ENCODE measurements around the gene RBM28.

Gene RBM28

DNA sequence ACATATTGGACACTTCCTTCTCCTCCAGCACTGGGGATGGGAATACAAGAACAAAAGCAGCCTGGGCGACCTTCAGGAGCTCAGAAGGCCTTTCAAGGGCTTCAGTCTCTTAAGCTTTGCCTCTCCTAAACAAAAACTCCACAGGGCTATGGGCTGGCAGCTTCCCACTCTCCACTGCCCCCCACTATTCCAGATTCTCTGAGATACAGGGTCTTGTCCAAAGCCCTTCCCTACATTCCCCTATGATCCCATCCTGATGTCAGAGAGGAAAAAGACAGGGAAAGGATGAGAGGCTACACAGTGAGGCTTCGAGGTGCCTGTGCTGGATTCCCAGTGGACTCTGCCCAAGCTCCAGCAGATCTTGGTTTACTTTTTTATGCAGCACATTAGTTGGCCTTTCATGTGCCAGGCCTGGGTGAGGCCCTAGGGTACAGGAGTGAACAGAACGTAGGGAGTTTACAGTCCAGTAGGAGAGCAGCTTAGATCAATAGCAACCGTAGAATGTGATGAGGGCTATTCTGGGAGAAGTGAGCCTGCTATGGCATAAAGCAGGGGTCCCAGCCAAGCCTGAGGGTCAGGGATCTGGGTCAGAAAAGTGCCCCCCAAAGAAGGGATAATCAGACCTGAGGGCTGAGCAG lies 69.3 kb downstream of the RBM28 start:
- in situ Hi-C loops (cut with HindIII; ENCODE audit: low sequenced_read_pairs) = no loop called here
- DNase-seq (ENCODE audit: low read depth, low spot score) = no peak
- TF ChIP-seq, protein P1, sequence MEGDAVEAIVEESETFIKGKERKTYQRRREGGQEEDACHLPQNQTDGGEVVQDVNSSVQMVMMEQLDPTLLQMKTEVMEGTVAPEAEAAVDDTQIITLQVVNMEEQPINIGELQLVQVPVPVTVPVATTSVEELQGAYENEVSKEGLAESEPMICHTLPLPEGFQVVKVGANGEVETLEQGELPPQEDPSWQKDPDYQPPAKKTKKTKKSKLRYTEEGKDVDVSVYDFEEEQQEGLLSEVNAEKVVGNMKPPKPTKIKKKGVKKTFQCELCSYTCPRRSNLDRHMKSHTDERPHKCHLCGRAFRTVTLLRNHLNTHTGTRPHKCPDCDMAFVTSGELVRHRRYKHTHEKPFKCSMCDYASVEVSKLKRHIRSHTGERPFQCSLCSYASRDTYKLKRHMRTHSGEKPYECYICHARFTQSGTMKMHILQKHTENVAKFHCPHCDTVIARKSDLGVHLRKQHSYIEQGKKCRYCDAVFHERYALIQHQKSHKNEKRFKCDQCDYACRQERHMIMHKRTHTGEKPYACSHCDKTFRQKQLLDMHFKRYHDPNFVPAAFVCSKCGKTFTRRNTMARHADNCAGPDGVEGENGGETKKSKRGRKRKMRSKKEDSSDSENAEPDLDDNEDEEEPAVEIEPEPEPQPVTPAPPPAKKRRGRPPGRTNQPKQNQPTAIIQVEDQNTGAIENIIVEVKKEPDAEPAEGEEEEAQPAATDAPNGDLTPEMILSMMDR (IDR thresholded peaks at IDR 0.05; ENCODE audit: low read depth, low read length) = no peak
- no peak overlapping the region for H3K4me3 ChIP-seq (ENCODE audit: low read depth, low read length)

DNA sequence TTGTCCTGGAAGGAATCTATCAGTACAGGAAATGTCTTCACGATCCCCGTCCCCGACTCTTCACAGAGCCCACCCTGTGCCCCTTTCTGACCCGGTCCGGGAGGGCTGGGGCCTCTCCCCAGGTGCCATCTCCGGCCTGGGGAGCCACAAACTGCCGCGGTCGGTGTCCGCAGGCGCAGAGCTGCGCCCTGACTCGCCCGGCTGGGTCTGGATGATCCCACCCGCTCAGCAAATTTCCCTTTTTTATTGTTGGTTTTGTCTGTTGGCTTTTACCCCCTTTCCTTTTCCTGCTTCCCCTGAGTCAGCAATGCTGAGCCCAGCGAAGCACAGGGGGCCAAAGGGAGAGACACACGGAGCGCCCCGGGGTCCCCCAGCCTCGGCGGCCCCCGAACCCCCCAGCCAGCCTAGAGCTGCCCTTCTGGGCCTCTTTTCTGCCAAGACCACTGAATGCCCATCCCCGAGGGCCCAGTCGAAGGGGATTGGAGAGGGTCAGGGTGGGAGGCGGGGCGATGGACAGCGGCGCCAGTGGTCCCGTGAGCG lies 71.7 kb downstream of the RBM28 start:
- peak overlapping the region; percentile 25 for H3K4me3 ChIP-seq (ENCODE audit: low read depth, low read length)
- in situ Hi-C loops (cut with HindIII; ENCODE audit: low sequenced_read_pairs) = no loop called here

DNA sequence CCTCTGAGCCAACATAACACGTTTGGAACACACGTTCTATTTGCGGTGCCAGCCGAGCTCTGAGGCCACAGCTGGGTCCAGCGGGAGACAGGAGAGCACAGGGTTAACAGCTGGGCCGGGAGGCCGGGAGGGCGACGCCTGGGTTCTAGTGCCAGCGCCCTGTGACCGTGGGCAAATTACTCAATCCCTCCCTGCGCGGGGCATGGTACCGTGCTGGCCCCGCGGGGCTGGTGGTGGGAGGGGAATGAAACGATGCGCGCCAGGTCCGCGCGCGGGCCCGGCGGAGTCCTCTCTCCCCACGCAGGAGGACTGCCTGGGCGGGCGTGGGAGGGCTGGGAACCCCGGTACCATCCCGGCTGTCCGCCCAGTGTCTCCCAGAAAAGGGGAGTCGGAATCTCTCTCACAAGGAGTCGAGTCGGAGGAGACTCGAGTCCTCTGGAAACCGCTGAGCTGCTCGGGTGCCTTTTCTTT lies 72.2 kb downstream of the RBM28 start:
- in situ Hi-C loops (cut with HindIII; ENCODE audit: low sequenced_read_pairs) = no loop called here
- TF ChIP-seq, protein P1 (IDR thresholded peaks at IDR 0.05; ENCODE audit: low read depth, low read length) = no peak
- H3K4me3 ChIP-seq (ENCODE audit: low read depth, low read length) = peak overlapping the region; percentile 25
- DNase-seq (ENCODE audit: low read depth, low spot score) = no peak

More for the DNA sequence above, 71.7 kb downstream of the RBM28 start:
- no peak for DNase-seq (ENCODE audit: low read depth, low spot score)
- TF ChIP-seq, protein P1 (IDR thresholded peaks at IDR 0.05; ENCODE audit: low read depth, low read length) = no peak

DNA sequence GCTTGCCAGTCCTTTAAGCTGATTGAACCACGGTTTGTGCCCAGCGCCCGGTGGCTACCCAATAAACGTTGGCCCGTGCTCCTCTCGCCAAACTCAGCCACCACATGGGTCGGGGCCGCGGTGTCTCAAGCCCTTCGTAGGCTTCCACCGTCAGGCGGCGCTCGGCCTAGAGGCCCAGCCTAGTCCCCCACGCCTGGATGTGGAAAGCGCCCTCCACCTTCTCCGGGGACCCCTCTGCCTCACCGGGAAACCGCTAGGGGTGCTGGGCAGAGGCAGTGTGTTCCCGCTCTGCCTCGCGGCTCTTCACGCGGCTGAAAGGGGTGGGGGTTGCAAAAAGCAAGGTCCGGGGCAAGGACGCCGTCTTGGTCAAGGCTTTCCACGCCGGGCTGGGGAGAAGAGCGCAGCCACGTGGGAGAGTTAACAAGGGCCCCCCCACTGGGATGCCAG lies 72.9 kb downstream of the RBM28 start:
- no peak for DNase-seq (ENCODE audit: low read depth, low spot score)
- no peak overlapping the region for H3K4me3 ChIP-seq (ENCODE audit: low read depth, low read length)
- in situ Hi-C loops (cut with HindIII; ENCODE audit: low sequenced_read_pairs) = no loop called here
- TF ChIP-seq, protein P1 (IDR thresholded peaks at IDR 0.05; ENCODE audit: low read depth, low read length) = peak; percentile 22

DNA sequence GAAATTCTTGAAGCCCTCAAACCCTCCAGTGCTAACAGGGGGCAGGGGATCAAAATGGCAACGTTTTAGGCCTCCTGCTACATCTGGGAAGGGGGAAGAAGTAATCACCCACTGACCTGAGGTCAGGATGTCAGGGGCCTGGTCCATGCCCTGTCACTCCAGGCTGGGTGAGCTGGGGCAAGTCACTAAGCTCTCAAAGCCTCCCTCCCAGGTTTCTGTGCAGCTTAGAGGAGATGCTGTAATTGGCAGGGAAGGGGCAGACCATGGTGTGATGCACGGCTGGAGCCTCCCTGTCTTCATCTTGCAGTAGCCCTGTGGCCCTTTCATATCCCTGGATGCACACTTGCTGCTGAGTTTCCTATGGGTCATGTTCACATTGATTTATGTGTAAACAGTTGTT lies 75.5 kb downstream of the RBM28 start:
- DNase-seq (ENCODE audit: low read depth, low spot score) = no peak
- in situ Hi-C loops (cut with HindIII; ENCODE audit: low sequenced_read_pairs) = no loop called here
- no peak overlapping the region for H3K4me3 ChIP-seq (ENCODE audit: low read depth, low read length)
- TF ChIP-seq, protein P1 (IDR thresholded peaks at IDR 0.05; ENCODE audit: low read depth, low read length) = no peak

DNA sequence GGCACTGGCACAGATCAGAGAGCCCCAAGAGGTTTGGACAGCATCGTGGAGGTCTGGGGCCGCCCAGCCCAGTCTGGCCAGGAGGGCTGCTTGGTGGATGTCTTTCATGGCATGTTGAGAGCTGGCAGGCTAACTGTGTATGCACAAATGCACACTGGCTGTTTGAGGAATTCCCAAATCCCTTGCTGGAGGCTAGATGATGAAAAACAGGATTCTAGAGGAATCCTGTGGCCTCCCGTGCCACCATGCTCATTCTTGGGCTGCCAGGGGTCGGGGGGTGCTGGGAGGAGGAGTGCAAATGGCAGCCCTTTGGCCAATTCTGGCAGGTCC lies 76.1 kb downstream of the RBM28 start:
- DNase-seq (ENCODE audit: low read depth, low spot score) = peak; percentile 7
- in situ Hi-C loops (cut with HindIII; ENCODE audit: low sequenced_read_pairs) = no loop called here
- H3K4me3 ChIP-seq (ENCODE audit: low read depth, low read length) = peak overlapping the region; percentile 20
- TF ChIP-seq, protein P1 (IDR thresholded peaks at IDR 0.05; ENCODE audit: low read depth, low read length) = no peak
